ENCODE results near the gene ULBP3. TPM values are rescaled to one million over a fixed set of nuclear protein-coding genes. Genes with fewer than 3 reads are reported as not detected.

Gene ULBP3
- total RNA-seq, 1 experiment from 2014 or later, result 8.1 TPM

- POLR2A ChIA-PET, result no interaction called here
- intact Hi-C loops (cut with micrococcal nuclease; ENCODE audit: unreplicated experiment), result no loop called here
- Mint-ChIP-seq H3K9me3 (ENCODE audit: unreplicated experiment) (peaks cover 16% of the 10 kb centered on the region), H3K36me3 (ENCODE audit: insufficient read depth, unreplicated experiment) (no peaks in the 10 kb centered on the region), H3K4me3 (ENCODE audit: unreplicated experiment) (no peak overlapping the region), H3K27ac (ENCODE audit: unreplicated experiment) (no peak overlapping the region), H3K4me1 (ENCODE audit: low read depth, unreplicated experiment) (no peaks in the 10 kb centered on the region), H3K27me3 (ENCODE audit: insufficient read depth, unreplicated experiment) (peaks cover 27% of the 10 kb centered on the region)
- BruUV-seq (replicated peaks), result no TSS peak
- H3K9me3 ChIP-seq, result no peaks in the 10 kb centered on the region
- CTCF ChIA-PET, result no interaction called here
- no peaks in the 10 kb centered on the region for H3K4me1 ChIP-seq
- H3K36me3 ChIP-seq (ENCODE audit: control insufficient read depth, insufficient read depth, low read length), result no peaks in the 10 kb centered on the region
- no peak for DNase-seq
- H3K27me3 ChIP-seq (replicated peaks; ENCODE audit: control insufficient read depth, insufficient read depth, low read length), result no peaks in the 10 kb centered on the region
- H3K4me3 ChIP-seq (ENCODE audit: low read depth, low read length), result no peak overlapping the region
- no peak for TF ChIP-seq CTCF (IDR thresholded peaks at IDR 0.05; ENCODE audit: insufficient read depth in 1 of 2, low read depth in 1 of 2, low read length in 1 of 2, severe bottlenecking in 1 of 2, unreplicated experiment in 1 of 2)
Measured at GRCh38 chr6:150058986-150059385, 9.9 kb downstream of the ULBP3 start.

- no peak overlapping the region for H3K27ac Mint-ChIP-seq (ENCODE audit: unreplicated experiment)
- peaks cover 32% of the 10 kb centered on the region for H3K27me3 Mint-ChIP-seq (ENCODE audit: insufficient read depth, unreplicated experiment)
- Histone ChIP-seq H3K4me1 (no peaks in the 10 kb centered on the region), H3K4me3 (ENCODE audit: low read depth, low read length) (no peak overlapping the region), H3K27me3 (replicated peaks; ENCODE audit: control insufficient read depth, insufficient read depth, low read length) (no peaks in the 10 kb centered on the region), H3K36me3 (ENCODE audit: control insufficient read depth, insufficient read depth, low read length) (no peaks in the 10 kb centered on the region), H3K9me3 (no peaks in the 10 kb centered on the region)
- no peaks in the 10 kb centered on the region for H3K4me1 Mint-ChIP-seq (ENCODE audit: low read depth, unreplicated experiment)
- no TSS peak for BruUV-seq (replicated peaks)
- peaks cover 18% of the 10 kb centered on the region for H3K9me3 Mint-ChIP-seq (ENCODE audit: unreplicated experiment)
- TF ChIP-seq CTCF (IDR thresholded peaks at IDR 0.05; ENCODE audit: insufficient read depth in 1 of 2, low read depth in 1 of 2, low read length in 1 of 2, severe bottlenecking in 1 of 2, unreplicated experiment in 1 of 2), result no peak
- H3K36me3 Mint-ChIP-seq (ENCODE audit: insufficient read depth, unreplicated experiment), result no peaks in the 10 kb centered on the region
- H3K4me3 Mint-ChIP-seq (ENCODE audit: unreplicated experiment), result no peak overlapping the region
- no peak for DNase-seq
- POLR2A ChIA-PET, result no interaction called here
- intact Hi-C loops (cut with micrococcal nuclease; ENCODE audit: unreplicated experiment), result no loop called here
- CTCF ChIA-PET, result no interaction called here
Measured at GRCh38 chr6:150058231-150058792, 10.6 kb downstream of the ULBP3 start.

GRCh38 chr6:150057501-150057951 is 11.4 kb downstream of the ULBP3 start:
- intact Hi-C loops (cut with micrococcal nuclease; ENCODE audit: unreplicated experiment), result no loop called here
- Mint-ChIP-seq H3K27ac (ENCODE audit: unreplicated experiment) (no peak overlapping the region), H3K27me3 (ENCODE audit: insufficient read depth, unreplicated experiment) (peaks cover 39% of the 10 kb centered on the region), H3K36me3 (ENCODE audit: insufficient read depth, unreplicated experiment) (no peaks in the 10 kb centered on the region), H3K4me1 (ENCODE audit: low read depth, unreplicated experiment) (no peaks in the 10 kb centered on the region), H3K9me3 (ENCODE audit: unreplicated experiment) (peaks cover 18% of the 10 kb centered on the region), H3K4me3 (ENCODE audit: unreplicated experiment) (no peak overlapping the region)
- no TSS peak for BruUV-seq (replicated peaks)
- CTCF ChIA-PET, result no interaction called here
- DNase-seq, result no peak
- POLR2A ChIA-PET, result no interaction called here
- no peak overlapping the region for H3K4me3 ChIP-seq (ENCODE audit: low read depth, low read length)
- no peaks in the 10 kb centered on the region for H3K27me3 ChIP-seq (replicated peaks; ENCODE audit: control insufficient read depth, insufficient read depth, low read length)
- no peaks in the 10 kb centered on the region for H3K9me3 ChIP-seq
- no peaks in the 10 kb centered on the region for H3K36me3 ChIP-seq (ENCODE audit: control insufficient read depth, insufficient read depth, low read length)
- no peak for TF ChIP-seq CTCF (IDR thresholded peaks at IDR 0.05; ENCODE audit: insufficient read depth in 1 of 2, low read depth in 1 of 2, low read length in 1 of 2, severe bottlenecking in 1 of 2, unreplicated experiment in 1 of 2)
- H3K4me1 ChIP-seq, result no peaks in the 10 kb centered on the region

Data from Caco-2 (cell line).